HepG2 (cell line): ENCODE data around the gene ADAD2. TPM values are rescaled to one million over a fixed set of nuclear protein-coding genes. Genes with fewer than 3 reads are reported as not detected.

Source experiments
- ATAC-seq: fragments of 200-7000 bp; cut with Tn5 transposase; 3 replicates; pipeline ENCODE4 v1.9.1; 2020; ENCODE audit warnings: mild to moderate bottlenecking, moderate library complexity
- BruUV-seq: library from RNA; stranded (reverse); fragments of 400-500 nt; replicated peaks from 2 replicates; lab custom pipeline; 2021; lab: Mats Ljungman, UMichigan
- CTCF ChIA-PET: fragments of 300-600 bp; formaldehyde crosslinking; extraction: SDS; loops from one replicate; lab custom pipeline; 2021; ENCODE audit warnings: low total read pairs, inconsistent platforms, low intra/inter-chr PET ratio; lab: Yijun Ruan, JAX
- POLR2A ChIA-PET: fragments of 350-600 bp; sonication (Branson Sonifier 250); formaldehyde crosslinking; loops from one replicate; lab custom pipeline; 2020; ENCODE audit warnings: antibody characterized with exemption, inconsistent platforms; lab: Yijun Ruan, JAX
- DNase-seq: peaks from one replicate; pipeline ENCODE4 v3.0.0-alpha.2; 2015; ENCODE audit warnings: low spot score
- FAIRE-seq: peaks from 3 replicates; lab custom pipeline; 2011; peaks lifted over from hg19 to GRCh38; lab: Jason Lieb, UNC
- H2AFZ ChIP-seq: one replicate; pipeline ENCODE4 v1.6.1; 2011; ENCODE audit warnings: low read length, inconsistent platforms
- H3K27ac ChIP-seq: fragments of 300-600 bp; 3 replicates; pipeline ENCODE4 v1.8.0; 2011; ENCODE audit warnings: mixed run types, mild to moderate bottlenecking, mixed read lengths, low read length, inconsistent platforms; ENCODE audit not compliant: insufficient read depth; ENCODE audit errors: extremely low read length
- H3K27me3 ChIP-seq, 2 experiments: fragments of 200-600 bp in 1 of 2; 2 replicates in 1 of 2; 3 replicates in 1 of 2; pipeline versions ENCODE4 v1.6.0 to v1.8.0; 2011; ENCODE audit warnings: low read length in 2 of 2, mild to moderate bottlenecking in 2 of 2, moderate library complexity in 2 of 2, inconsistent platforms in 1 of 2; ENCODE audit not compliant: insufficient read depth in 2 of 2, control insufficient read depth in 1 of 2
- H3K36me3 ChIP-seq, 2 experiments: fragments of 200-600 bp in 1 of 2; replicated peaks in 1 of 2; 2 replicates in 1 of 2; 3 replicates in 1 of 2; pipeline versions ENCODE4 v1.5.1 to v1.8.0; 2011; ENCODE audit warnings: low read length in 2 of 2, inconsistent platforms in 1 of 2; ENCODE audit not compliant: insufficient read depth in 2 of 2, control insufficient read depth in 1 of 2
- H3K4me1 ChIP-seq: 2 replicates; pipeline ENCODE4 v1.5.1; 2012; ENCODE audit warnings: low read length, inconsistent platforms; ENCODE audit not compliant: insufficient read depth
- H3K4me2 ChIP-seq: 2 replicates; pipeline ENCODE4 v1.6.0; 2011; ENCODE audit warnings: low read depth, low read length, inconsistent platforms
- H3K4me3 ChIP-seq, 3 experiments: fragments of 200-600 bp in 1 of 3; sonication (generic), shearing (Covaris generic) in 1 of 3; replicated peaks in 1 of 3; 2 replicates each; pipeline ENCODE4 v1.5.1; 2011 to 2016; ENCODE audit warnings: low read length in 3 of 3, inconsistent platforms in 2 of 3, low read depth in 2 of 3, mild to moderate bottlenecking in 2 of 3, control low read depth in 1 of 3, mixed read lengths in 1 of 3; ENCODE audit not compliant: insufficient read depth in 1 of 3
- H3K79me2 ChIP-seq: one replicate; pipeline ENCODE4 v1.6.1; 2011; ENCODE audit warnings: low read length, inconsistent platforms; ENCODE audit not compliant: insufficient read depth
- H3K9ac ChIP-seq: 2 replicates; pipeline ENCODE4 v1.6.0; 2011; ENCODE audit warnings: mild to moderate bottlenecking, low read depth, low read length, inconsistent platforms; ENCODE audit not compliant: insufficient read depth
- H3K9me3 ChIP-seq: 2 replicates; pipeline ENCODE4 v1.5.1; 2012; ENCODE audit warnings: mild to moderate bottlenecking, low read length
- H4K20me1 ChIP-seq: 2 replicates; pipeline ENCODE4 v1.6.0; 2011; ENCODE audit warnings: inconsistent platforms, mild to moderate bottlenecking, low read length, moderate library complexity; ENCODE audit not compliant: insufficient read depth
- GABPA ChIP-seq, 2 experiments: IDR thresholded peaks; 2 replicates each; pipeline ENCODE4 v1.6.1; 2011 to 2016; ENCODE audit warnings: low read depth in 2 of 2, low read length in 1 of 2, missing biosample characterization in 1 of 2, missing genetic modification characterization in 1 of 2
- NR1H2 ChIP-seq: sonication (generic); formaldehyde crosslinking; IDR thresholded peaks from 2 replicates; pipeline ENCODE4 v1.8.1; 2022; ENCODE audit warnings: low read depth, missing genetic modification reagents, borderline replicate concordance
- PHF21A ChIP-seq: sonication (generic); formaldehyde crosslinking; IDR thresholded peaks from 2 replicates; pipeline ENCODE4 v1.5.0; 2020; ENCODE audit warnings: mild to moderate bottlenecking, missing genetic modification reagents
- SSRP1 ChIP-seq: IDR thresholded peaks from 2 replicates; pipeline ENCODE4 v1.6.1; 2016; ENCODE audit warnings: control low read depth
- ZBTB8A ChIP-seq: sonication (generic); formaldehyde crosslinking; IDR thresholded peaks from 2 replicates; pipeline ENCODE4 v1.4.0; 2020; ENCODE audit warnings: mild to moderate bottlenecking, low read depth, missing genetic modification reagents, borderline replicate concordance
- WGBS: methylation state at CpG from one replicate; pipeline ENCODE4 v1.1.6; 2017; ENCODE audit warnings: low lambda C conversion rate; 5-methylcytosine and 5-hydroxymethylcytosine counted together
- in situ Hi-C: cut with HindIII; loops from 2 replicates; pipeline ENCODE4 v1.10.0; 2017; ENCODE audit warnings: low pct_unique_long_range_greater_than_20kb; ENCODE audit not compliant: extremely low pct_ligation_motif_present
- intact Hi-C: fragments of 100-400 bp; cut with micrococcal nuclease; formaldehyde crosslinking; loops from one replicate; pipeline ENCODE4 v1.10.0; 2022; ENCODE audit not compliant: unreplicated experiment
- polyA plus RNA-seq, 8 experiments: library from polyadenylated mRNA; depleted of rRNA in 3 of 8; stranded (reverse) in 7 of 8; unstranded in 1 of 8; fragments of >200 nt; fragmentation: Illumina TruSeq in 4 of 8; extraction: Trizol in 4 of 8; gene quantifications; 2 replicates each; pipeline versions ENCODE4 v1.2.1 to v1.2.3, GENCODE V29; 2011 to 2016; ENCODE audit warnings: low read depth in 4 of 8, missing spikeins in 1 of 8, mixed read lengths in 1 of 8; ENCODE audit not compliant: insufficient read depth in 1 of 8
- total RNA-seq, 5 experiments: library from RNA; depleted of rRNA; stranded (reverse); fragments of >200 nt; fragmentation: Illumina TruSeq; extraction: Trizol; gene quantifications; 2 replicates each; pipeline ENCODE4 v1.2.3, GENCODE V29; 2016; ENCODE audit warnings: low read depth in 1 of 5
- TF ChIP-seq, protein P1 (sequence below): IDR thresholded peaks from 2 replicates; pipeline ENCODE4 v1.6.1; 2012; ENCODE audit warnings: low read length, improper control_type of control experiment

Gene ADAD2
- total and polyA plus RNA-seq, 2 of the 13 experiments (the other 11 are each of a cell fraction or from before 2014, with no cell fraction given), result not detected

DNA sequence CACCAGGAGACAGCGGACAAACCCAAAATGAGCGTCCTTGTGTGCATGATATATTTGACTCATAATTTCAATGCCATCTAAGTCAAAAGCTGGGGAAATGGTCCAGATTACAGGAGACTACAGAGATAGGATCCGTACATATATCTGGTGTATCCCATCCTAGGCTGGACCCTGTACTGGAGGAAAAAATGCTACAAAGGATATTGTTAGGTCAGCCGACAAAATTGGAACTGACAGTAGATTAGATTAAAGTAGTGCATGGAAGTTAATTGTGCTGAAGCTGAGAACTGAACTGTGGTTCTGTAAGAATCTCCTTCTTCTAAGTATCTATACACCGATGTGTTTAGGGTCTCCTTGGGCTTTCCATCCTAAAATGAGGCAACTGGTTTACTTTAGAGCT is 24.6 kb downstream of the ADAD2 start:
- ChIA-PET POLR2A (no interaction called here), CTCF (no interaction called here)
- H3K79me2 ChIP-seq, result no peaks in the 10 kb centered on the region
- 49% methylated on average over 5 of the region's 5 CpGs for WGBS
- no peak overlapping the region for H3K4me2 ChIP-seq
- H2AFZ ChIP-seq, result no peak overlapping the region
- no TSS peak for BruUV-seq
- in situ Hi-C loops, result no loop called here
- DNase-seq (no peak), ATAC-seq (no peak), FAIRE-seq (no peak)
- H3K9me3 ChIP-seq, result no peaks in the 10 kb centered on the region
- H3K36me3 ChIP-seq, result no peaks in the 10 kb centered on the region
- no peak overlapping the region for H3K4me3 ChIP-seq
- H3K27ac ChIP-seq, result no peak overlapping the region
- H4K20me1 ChIP-seq, result no peaks in the 10 kb centered on the region
- no peak overlapping the region for H3K9ac ChIP-seq
- intact Hi-C loops, result no loop called here
- H3K27me3 ChIP-seq, result peaks cover 2 to 40% of the 10 kb centered on the region in 2 experiments; a peak in 3 of 5 replicates
- H3K4me1 ChIP-seq, result no peaks in the 10 kb centered on the region
- no peak for TF ChIP-seq SSRP1 (CRISPR knock-in tag)
- TF ChIP-seq ZBTB8A (CRISPR knock-in tag), result no peak
- TF ChIP-seq, protein P1, sequence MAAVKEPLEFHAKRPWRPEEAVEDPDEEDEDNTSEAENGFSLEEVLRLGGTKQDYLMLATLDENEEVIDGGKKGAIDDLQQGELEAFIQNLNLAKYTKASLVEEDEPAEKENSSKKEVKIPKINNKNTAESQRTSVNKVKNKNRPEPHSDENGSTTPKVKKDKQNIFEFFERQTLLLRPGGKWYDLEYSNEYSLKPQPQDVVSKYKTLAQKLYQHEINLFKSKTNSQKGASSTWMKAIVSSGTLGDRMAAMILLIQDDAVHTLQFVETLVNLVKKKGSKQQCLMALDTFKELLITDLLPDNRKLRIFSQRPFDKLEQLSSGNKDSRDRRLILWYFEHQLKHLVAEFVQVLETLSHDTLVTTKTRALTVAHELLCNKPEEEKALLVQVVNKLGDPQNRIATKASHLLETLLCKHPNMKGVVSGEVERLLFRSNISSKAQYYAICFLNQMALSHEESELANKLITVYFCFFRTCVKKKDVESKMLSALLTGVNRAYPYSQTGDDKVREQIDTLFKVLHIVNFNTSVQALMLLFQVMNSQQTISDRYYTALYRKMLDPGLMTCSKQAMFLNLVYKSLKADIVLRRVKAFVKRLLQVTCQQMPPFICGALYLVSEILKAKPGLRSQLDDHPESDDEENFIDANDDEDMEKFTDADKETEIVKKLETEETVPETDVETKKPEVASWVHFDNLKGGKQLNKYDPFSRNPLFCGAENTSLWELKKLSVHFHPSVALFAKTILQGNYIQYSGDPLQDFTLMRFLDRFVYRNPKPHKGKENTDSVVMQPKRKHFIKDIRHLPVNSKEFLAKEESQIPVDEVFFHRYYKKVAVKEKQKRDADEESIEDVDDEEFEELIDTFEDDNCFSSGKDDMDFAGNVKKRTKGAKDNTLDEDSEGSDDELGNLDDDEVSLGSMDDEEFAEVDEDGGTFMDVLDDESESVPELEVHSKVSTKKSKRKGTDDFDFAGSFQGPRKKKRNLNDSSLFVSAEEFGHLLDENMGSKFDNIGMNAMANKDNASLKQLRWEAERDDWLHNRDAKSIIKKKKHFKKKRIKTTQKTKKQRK, result no peak
- no peak for TF ChIP-seq GABPA (IDR thresholded peaks at IDR 0.05; ENCODE audit: low read depth, low read length)
- no peak for TF ChIP-seq GABPA (CRISPR knock-in tag; IDR thresholded peaks at IDR 0.05; ENCODE audit: low read depth)
- no peak for TF ChIP-seq PHF21A (CRISPR knock-in tag)
- TF ChIP-seq NR1H2, result no peak
